T-helper 1 cell treated with Interleukin-12 subunit alpha and Interleukin-12 subunit beta and Interleukin-4 antibody, amounts not matched to agents 30 ng/mL and 1 ng/mL, for 36 hours (primary cell): ENCODE measurements around the gene GPD1. TPM values are rescaled to one million over a fixed set of nuclear protein-coding genes. Genes with fewer than 3 reads are reported as not detected.

Experiments used
- total RNA-seq: library from RNA; stranded (reverse); gene quantifications from 2 replicates; pipeline ENCODE4 v1.2.3, GENCODE V29; 2022

Gene GPD1
- total RNA-seq, 1 donor from 2014 or later: 0.54 TPM

Other genes with a start within 250 kb of the GPD1 start
- gene FAIM2, start 200.1 kb upstream of the GPD1 start, total RNA-seq: 0.83 and 0.88 TPM in 2 replicates
- not detected in 2 replicates for gene AQP2, start 153.3 kb upstream of the GPD1 start, total RNA-seq
- not detected in 2 replicates for gene AQP5, start 142.1 kb upstream of the GPD1 start, total RNA-seq
- gene AQP6, start 131.1 kb upstream of the GPD1 start, total RNA-seq: not detected in 2 replicates
- gene RACGAP1, start 78.5 kb upstream of the GPD1 start, total RNA-seq: 112 TPM in 2 replicates
- 4.6 TPM in 2 replicates for gene ASIC1, start 46.4 kb upstream of the GPD1 start, total RNA-seq
- gene SMARCD1, start 18.7 kb upstream of the GPD1 start, total RNA-seq: 69.9 and 72.5 TPM in 2 replicates
- gene COX14, start 8.2 kb downstream of the GPD1 start, total RNA-seq: 42.8 and 47.0 TPM in 2 replicates
- gene CERS5, start 63.4 kb downstream of the GPD1 start, total RNA-seq: 56.3 and 65.7 TPM in 2 replicates
- 31.2 and 31.9 TPM in 2 replicates for gene LIMA1, start 179.5 kb downstream of the GPD1 start, total RNA-seq